OCI-M2 (cell line): Measurements from ENCODE around the gene RTN4R.
"Not testable (repeated sequence)": the region's sequence is repeated elsewhere in the genome, so short reads cannot be mapped to it uniquely, and the experiment has no call there.

Source experiments
- DNase-seq: peaks from one replicate; lab custom pipeline; 2025; ENCODE audit not compliant: unreplicated experiment; lab: John Stamatoyannopoulos, UW

RTN4R gene

DNA sequence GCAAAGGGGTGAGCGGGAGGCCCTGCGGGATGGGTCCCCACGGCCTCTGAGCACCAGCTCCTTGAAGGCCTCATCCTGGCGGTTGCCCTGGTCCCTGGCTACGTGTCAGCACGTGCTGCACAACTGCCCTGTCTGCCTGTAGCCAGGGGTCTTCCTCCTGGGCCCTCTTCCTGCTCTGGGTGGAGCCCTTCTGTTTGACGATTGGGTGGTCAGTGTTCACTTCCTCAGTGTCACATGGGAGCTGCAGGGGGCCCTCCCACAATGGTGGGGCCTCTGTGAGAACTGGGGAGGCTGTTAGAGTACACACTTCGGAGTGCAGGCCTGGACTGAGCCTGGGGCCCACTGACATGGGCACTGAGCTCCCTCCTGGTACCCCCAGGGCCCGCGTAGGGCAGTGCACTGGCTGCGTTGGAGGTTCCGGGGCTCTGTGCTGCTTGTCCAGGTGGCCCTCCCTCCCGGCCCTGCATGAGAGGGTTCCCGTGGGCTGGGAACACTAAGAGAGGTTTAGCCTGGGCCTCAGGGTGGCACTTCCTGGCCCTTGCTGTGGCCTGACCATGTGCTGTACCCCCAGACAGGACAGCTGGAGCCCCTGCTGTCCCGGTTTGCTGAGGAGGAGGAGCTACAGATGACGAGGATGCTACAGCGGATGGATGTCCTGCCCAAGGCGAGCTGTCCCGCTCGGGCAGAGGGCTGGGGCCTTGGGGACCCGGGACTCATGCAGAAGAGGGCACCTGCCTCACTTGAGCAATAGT, 38.0 kb upstream of the RTN4R start:
- DNase-seq, result no peak

- DNase-seq, result not testable (repeated sequence)
Observed at GRCh38 chr22:20305230-20305893, 37.2 kb upstream of the RTN4R start.

GRCh38 chr22:20304646-20305045, 36.5 kb upstream of the RTN4R start:
- DNase-seq, result no peak

GRCh38 chr22:20303229-20303534, 35.1 kb upstream of the RTN4R start:
- not testable (repeated sequence) for DNase-seq

- no peak for DNase-seq
Observed at GRCh38 chr22:20302438-20303228, 34.5 kb upstream of the RTN4R start.

DNA sequence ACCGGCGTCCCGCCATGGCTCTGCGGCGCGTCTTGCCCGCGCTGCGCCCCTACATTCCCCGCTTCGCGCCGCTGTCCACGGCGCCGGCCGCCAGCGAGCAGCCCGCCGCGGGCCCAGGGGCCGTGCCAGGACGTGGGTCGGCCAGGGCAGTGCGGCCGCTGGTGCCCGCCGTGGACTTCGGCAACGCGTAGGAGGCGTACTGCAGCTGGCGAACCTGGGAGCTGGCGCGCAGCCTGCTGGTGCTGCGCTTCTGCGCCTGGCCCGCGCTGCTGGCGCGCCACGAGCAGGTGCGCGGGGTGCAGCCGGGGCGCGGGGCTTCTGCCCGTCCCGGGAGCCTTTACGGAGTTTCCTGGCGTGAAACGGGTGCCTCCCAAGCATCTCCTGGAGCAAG, 31.6 kb upstream of the RTN4R start:
- no peak for DNase-seq

DNA sequence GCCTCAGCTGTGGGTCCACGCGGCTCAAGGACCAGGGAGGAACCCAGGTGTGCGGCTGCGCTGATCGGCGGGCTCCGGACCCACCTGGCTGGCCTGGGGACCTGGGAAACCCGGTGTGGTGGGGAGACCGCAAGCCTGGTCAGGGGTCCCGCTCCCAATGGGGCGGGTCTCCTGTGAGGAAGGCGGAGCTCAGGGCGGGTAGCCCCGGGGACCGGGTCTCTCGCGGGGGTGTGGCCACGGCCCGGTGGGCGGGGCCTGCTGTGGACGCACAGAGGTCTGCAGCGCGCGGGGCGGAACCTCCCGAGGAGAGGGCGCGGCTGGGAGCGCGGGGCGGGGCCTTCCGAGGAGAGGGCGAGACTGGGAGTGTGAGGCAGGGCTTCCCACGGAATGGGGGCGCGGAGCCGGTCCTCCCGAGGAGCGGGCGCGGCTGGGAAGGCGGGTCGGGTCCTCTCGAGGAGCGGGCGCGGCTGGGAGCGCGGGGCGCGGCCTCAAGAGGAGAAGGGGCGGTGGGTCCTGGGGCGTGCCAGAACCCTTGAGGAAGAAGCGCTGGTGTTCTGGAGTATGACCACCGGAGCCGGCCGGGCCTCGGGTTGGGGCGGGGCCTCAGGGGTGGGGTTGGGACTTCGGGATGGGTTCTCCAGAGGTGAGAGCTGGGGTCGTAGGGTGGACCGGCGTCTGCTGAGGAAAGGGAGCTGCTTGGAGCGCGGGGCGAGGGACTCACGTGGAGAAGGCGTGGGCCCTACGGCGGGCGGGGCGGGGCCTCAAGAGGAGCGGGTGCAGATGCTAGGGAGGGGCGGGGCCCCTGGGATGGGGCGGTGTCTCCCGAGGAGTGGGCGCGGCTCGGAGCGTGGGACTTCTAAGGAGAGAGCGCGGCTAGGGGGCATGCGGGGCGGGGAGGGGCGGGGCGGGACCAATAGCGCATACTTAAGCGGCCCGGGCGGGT, 31.0 kb upstream of the RTN4R start:
- DNase-seq, result no peak

DNA sequence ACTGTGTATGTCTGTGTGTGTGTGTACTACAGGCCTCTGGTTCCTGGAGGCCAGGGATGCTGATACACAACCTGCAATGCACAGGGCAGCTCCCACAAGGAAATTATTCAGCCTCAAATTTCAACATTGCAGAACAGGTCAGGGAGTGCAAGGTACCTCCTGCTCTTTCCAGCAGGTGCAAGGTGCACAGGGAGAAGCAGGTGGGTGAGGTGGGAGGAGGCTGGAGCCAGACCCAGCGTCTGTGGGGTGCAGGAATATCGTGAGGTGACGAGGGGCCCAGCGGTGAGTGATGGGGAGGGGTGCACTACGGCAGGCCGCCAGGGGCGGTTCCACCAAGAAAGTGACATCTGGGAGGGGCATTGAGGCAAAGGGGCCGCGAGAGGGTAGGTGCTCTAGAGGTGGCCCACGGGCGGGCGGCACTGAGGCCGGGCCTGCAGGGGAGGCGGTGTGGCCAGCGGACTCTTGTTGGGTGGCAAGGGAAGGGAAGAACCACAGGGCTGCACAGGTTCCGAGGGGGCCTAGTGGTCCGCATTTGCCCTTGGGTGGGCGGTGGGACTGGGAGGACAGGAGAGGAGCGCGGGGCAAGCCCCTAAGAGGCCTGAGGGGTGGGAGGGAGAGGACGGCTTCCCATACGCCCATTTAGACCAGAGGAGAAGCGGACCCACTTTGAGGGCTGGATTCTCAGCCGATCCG, 30.1 kb upstream of the RTN4R start:
- DNase-seq, result no peak

DNA sequence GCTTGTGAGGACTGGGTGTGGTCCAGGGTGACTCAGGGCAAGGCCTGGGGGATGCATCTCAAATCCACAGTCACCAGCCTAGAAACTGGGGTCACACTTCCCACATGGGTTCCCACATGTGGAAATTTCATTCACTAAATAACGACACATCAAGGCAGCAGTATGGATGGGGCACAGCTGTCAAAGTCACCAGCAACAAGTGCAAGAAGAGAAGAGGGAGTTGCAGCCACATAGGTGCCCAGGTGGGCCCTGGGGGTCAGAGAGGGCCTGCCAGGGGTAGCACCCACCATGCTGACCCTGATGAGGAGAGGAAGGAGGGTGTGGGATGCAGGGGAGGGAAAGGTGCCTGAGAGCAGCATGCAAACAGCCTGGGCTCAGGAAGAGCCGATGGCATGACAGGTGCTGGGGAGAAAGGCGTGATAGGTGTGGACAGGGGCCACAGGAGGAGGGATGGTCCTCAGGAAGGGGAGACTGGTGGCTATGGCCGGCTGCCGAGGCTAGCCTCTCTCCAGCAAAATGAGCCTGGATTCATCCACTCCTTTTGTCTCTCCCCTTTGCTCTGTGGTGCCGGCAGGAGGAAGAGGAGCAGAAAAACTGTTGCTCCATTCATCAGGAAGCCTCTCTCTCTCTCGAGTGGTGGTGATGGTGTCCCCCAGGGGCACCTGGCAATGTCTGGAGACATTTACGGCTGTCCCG, 29.4 kb upstream of the RTN4R start:
- no peak for DNase-seq

DNA sequence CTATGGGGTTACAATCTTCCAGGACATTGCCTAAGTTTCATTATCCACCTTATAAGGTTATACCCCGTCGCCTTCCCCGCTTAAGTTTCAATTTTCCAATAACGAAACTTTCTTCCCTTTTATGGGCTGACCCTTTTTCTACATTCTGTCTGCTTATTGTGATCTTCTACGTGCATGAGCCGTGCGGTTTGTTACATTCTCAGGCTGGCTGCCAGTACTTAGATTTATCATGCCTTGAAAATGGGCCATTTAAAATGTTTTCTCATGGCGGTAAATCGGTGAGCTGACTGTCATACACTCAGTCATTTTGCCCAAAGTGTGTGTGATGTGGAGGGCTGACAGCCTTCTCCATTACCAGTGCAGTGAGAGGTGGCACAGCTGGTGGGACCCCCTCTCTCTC, 28.5 kb upstream of the RTN4R start:
- no peak for DNase-seq

- DNase-seq, result no peak
Observed at GRCh38 chr22:20295262-20296064, 27.3 kb upstream of the RTN4R start.

DNA sequence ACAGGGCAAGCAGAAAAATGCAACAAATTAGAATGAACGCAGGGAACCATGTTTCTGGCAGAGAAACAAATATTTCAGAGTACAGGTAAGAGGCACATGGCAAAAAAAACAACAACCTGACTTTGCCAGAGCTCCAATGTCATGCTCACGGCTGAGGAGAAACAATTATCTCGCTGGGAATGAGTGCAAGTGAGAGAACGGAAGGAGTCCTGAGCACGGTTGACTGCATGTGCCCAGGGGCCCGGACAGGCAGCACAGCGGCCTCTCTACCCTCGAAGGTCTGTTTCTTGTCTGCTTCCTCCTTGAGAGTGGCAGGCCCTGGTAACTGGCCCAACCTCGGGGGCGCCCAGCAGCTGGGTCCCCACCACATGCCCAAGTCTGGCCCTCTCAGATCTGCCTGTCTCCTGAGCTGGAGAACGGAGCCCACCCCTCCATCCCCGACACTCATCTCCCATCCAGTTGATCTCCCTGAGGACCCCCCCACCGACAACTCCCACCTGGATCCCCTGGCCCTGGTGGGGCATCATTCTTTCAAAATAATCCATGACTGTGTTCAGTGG, 24.6 kb upstream of the RTN4R start:
- no peak for DNase-seq

GRCh38 chr22:20292108-20292507, 24.0 kb upstream of the RTN4R start:
- no peak for DNase-seq

DNA sequence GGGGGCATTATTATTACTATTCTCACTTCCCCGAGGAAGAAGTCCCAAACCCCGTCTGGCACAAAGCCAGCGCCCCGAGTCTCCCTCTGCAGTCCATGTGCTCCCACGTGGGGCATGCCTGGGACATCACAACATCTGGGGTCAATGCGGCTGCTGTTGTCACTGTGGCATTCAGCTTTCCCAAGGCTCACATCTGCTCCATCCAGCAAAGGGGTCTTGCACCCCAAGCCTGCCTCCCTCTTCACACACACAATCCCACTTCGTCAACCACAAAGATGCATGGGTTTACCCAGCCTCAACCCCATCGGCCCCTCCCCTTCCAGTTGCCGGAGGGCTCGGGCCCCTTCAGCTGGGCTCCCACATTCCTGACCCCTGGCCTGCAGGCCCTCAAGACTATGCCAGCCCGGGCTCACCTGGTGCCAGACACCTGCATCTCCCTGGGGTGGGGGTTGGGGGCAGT, 23.5 kb upstream of the RTN4R start:
- DNase-seq, result no peak

- DNase-seq, result no peak
Observed at GRCh38 chr22:20291249-20291586, 23.1 kb upstream of the RTN4R start.

- no peak for DNase-seq
Observed at GRCh38 chr22:20290578-20291248, 22.6 kb upstream of the RTN4R start.

DNA sequence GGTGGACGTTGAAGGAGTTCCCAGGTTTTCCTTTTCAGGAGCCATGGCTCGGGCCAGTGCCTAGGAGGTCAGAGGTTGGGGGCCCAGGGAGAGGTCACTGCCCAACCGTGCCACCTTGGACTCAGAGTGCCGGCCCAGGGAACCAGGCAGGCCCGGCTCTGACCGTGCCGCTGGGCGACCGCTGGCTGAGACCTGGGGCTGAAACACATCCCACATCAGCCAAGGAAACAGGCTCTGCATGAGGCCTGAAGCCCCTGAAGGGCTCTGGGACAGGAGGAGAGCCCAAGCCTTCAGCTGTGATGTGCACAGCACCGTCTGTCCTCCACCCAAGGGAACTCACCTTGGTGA, 21.9 kb upstream of the RTN4R start:
- no peak for DNase-seq
